ENCODE results near the gene CACHD1.

GRCh38 chr1:64616039-64616438 is 146.1 kb downstream of the CACHD1 start:
- TF ChIP-seq POLR2A (IDR thresholded peaks at IDR 0.05) (no peak), CTCF (IDR thresholded peaks at IDR 0.05) (no peak)

Measured in body of pancreas (tissue), 4 donors.